ENCODE results near the gene FILIP1L. TPM values are rescaled to one million over a fixed set of nuclear protein-coding genes. Genes with fewer than 3 reads are reported as not detected.
A peak's percentile ranks its signal among the peaks of the same experiment; 100 is the strongest.

FILIP1L gene
- total RNA-seq, 1 experiment from 2014 or later = 0.07 TPM

DNA sequence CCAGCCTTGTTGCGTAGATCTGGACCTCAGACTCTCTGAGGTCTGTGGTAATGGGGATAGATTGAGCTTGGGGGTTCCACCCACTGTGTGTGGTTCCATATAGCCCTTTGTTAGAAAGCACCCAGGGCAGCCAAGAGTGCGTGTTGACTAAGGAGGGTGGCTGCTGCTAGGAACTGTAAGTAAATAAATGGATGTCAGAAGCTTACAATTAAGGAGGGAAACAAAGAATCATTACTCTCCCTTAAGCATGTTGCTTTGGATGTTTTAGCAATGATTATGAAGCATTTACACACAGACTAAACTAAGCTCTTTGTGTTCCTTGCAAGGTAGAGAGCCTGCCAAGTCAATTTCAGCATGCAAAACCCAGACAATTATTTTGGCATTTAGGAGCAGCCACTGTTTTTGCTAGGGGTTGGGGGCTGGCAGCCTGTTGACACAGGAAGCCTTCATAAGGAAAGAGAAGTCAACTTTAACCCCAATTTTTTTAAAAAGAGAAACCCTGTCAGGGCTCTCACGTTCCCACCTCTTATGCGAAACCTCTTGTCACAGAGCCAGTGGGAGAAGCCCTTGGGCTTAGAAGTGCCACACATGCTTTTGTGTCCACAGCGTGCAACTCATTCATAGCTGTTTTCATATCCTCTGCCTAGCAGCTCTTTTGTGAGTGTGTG, 168.8 kb downstream of the FILIP1L start:
- H4K91ac ChIP-seq (ENCODE audit: insufficient read length, low read depth, low read length) = no peak overlapping the region
- H2BK20ac ChIP-seq (ENCODE audit: low read depth, low read length, poor library complexity, severe bottlenecking) = no peak overlapping the region
- H2AFZ ChIP-seq (ENCODE audit: low read length) = no peak overlapping the region
- H4K5ac ChIP-seq (ENCODE audit: insufficient read length, low read depth, low read length) = no peak overlapping the region
- H2AK5ac ChIP-seq (ENCODE audit: insufficient read length, low read length) = no peak overlapping the region
- TF ChIP-seq, protein P1, sequence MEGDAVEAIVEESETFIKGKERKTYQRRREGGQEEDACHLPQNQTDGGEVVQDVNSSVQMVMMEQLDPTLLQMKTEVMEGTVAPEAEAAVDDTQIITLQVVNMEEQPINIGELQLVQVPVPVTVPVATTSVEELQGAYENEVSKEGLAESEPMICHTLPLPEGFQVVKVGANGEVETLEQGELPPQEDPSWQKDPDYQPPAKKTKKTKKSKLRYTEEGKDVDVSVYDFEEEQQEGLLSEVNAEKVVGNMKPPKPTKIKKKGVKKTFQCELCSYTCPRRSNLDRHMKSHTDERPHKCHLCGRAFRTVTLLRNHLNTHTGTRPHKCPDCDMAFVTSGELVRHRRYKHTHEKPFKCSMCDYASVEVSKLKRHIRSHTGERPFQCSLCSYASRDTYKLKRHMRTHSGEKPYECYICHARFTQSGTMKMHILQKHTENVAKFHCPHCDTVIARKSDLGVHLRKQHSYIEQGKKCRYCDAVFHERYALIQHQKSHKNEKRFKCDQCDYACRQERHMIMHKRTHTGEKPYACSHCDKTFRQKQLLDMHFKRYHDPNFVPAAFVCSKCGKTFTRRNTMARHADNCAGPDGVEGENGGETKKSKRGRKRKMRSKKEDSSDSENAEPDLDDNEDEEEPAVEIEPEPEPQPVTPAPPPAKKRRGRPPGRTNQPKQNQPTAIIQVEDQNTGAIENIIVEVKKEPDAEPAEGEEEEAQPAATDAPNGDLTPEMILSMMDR (conservative IDR thresholded peaks at IDR 0.05) = no peak
- no peak for DNase-seq
- H3K4me1 ChIP-seq (ENCODE audit: insufficient read depth, low read length) = no peaks in the 10 kb centered on the region; the same call in 1 of the 2 replicates
- no peak overlapping the region for H3K4me2 ChIP-seq (ENCODE audit: insufficient read depth, insufficient read length, low read length)
- no peak overlapping the region for H3T11ph ChIP-seq (ENCODE audit: low read length)
- no peaks in the 10 kb centered on the region for H3K9me3 Mint-ChIP-seq
- H3K18ac ChIP-seq (ENCODE audit: insufficient read length, low read depth, low read length) = no peak overlapping the region
- H3K27me3 Mint-ChIP-seq (ENCODE audit: low read depth) = no peaks in the 10 kb centered on the region
- H3K9ac ChIP-seq (ENCODE audit: extremely low read depth, insufficient read length, low read length) = no peak overlapping the region
- no peak overlapping the region for H3K4ac ChIP-seq (ENCODE audit: low read depth, low read length)
- no peak overlapping the region for H2BK120ac ChIP-seq (ENCODE audit: low read depth, low read length, poor library complexity, severe bottlenecking)
- no peak overlapping the region for H3K4me3 Mint-ChIP-seq
- no peaks in the 10 kb centered on the region for H3K79me2 ChIP-seq (ENCODE audit: insufficient read depth, low read length)
- no peaks in the 10 kb centered on the region for H3K9me3 ChIP-seq (ENCODE audit: control insufficient read depth, low read depth, low read length)
- H2BK15ac ChIP-seq (ENCODE audit: low read depth, low read length) = no peak overlapping the region
- no peaks in the 10 kb centered on the region for H4K20me1 ChIP-seq (ENCODE audit: control insufficient read depth, insufficient read depth, insufficient read length)
- H3K4me1 Mint-ChIP-seq = peaks cover 26 to 27% of the 10 kb centered on the region in 2 experiments
- H2BK12ac ChIP-seq (ENCODE audit: insufficient read length, low read depth, low read length) = no peak overlapping the region
- no peak overlapping the region for H3K14ac ChIP-seq (ENCODE audit: insufficient read depth, low read length)
- WGBS (ENCODE audit: extremely low coverage, insufficient read length, low lambda C conversion rate) = no CpG with 5 or more reads among the region's 5 CpGs
- no peaks in the 10 kb centered on the region for H3K79me1 ChIP-seq (ENCODE audit: insufficient read depth, low read depth, low read length, poor library complexity, severe bottlenecking)
- no peak overlapping the region for H3K27ac ChIP-seq (ENCODE audit: insufficient read length, low read depth, low read length)
- H4K8ac ChIP-seq (replicated peaks; ENCODE audit: insufficient read length, low read depth, low read length) = no peak overlapping the region
- no peak overlapping the region for H3K23ac ChIP-seq (ENCODE audit: insufficient read length, low read depth, low read length)
- no peaks in the 10 kb centered on the region; a peak in 1 of 7 replicates for H3K36me3 Mint-ChIP-seq (ENCODE audit: insufficient read depth in 1 of 3, low read depth in 3 of 3)
- peak overlapping the region in 2 of 3 experiments; percentile 18 to 52; a peak in 5 of 7 replicates for H3K27ac Mint-ChIP-seq
- no peaks in the 10 kb centered on the region for H3K27me3 ChIP-seq (ENCODE audit: insufficient read depth, low read length)
- H3K23me2 ChIP-seq (ENCODE audit: insufficient read length, low read depth, low read length, poor library complexity, severe bottlenecking) = no peaks in the 10 kb centered on the region
- H2BK5ac ChIP-seq (ENCODE audit: insufficient read length, low read length) = no peak overlapping the region
- no peak overlapping the region for H3K56ac ChIP-seq (ENCODE audit: insufficient read length, low read depth, low read length)
